NT2/D1 (cell line): ENCODE results near the gene GADL1.

ENCODE experiments used
- SUZ12 ChIP-seq: IDR thresholded peaks from 2 replicates; pipeline ENCODE4 v1.6.1; 2011; ENCODE audit not compliant: insufficient read length, insufficient read depth; ENCODE audit errors: extremely low read depth
- YY1 ChIP-seq: IDR thresholded peaks from 2 replicates; pipeline ENCODE4 v1.6.1; 2011; ENCODE audit not compliant: insufficient read length, insufficient read depth
- ZNF274 ChIP-seq: IDR thresholded peaks from 2 replicates; pipeline ENCODE4 v1.6.1; 2011; ENCODE audit warnings: mild to moderate bottlenecking, low read depth, low read length

DNA sequence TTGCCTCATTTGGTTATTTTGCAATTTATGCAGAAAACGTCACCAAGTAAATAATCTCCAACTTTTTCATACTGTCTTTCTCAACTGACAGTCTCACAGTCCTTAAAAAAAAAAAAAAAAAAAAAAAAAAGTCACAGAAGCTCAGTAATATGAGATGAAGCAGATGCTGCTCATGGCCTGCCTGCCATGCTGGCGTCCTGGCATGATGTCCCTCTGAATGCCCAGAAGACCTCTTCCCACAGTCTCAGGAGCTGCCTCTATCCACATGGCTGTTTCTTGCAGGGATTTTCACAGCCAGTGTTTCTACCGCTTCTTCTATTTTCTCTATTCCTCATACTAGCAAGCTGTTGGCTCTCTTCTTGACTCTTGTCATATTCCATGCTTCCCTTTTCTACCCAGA lies 200.3 kb downstream of the GADL1 start:
- TF ChIP-seq ZNF274 (no peak), YY1 (no peak), SUZ12 (no peak)
